ENCODE measurements around the gene GALNT17. TPM values are rescaled to one million over a fixed set of nuclear protein-coding genes. Genes with fewer than 3 reads are reported as not detected.

GALNT17 gene
- polyA plus RNA-seq, 1 donor (not counting 4 experiments of a cell fraction or from before 2014, with no cell fraction given) = not detected

DNA sequence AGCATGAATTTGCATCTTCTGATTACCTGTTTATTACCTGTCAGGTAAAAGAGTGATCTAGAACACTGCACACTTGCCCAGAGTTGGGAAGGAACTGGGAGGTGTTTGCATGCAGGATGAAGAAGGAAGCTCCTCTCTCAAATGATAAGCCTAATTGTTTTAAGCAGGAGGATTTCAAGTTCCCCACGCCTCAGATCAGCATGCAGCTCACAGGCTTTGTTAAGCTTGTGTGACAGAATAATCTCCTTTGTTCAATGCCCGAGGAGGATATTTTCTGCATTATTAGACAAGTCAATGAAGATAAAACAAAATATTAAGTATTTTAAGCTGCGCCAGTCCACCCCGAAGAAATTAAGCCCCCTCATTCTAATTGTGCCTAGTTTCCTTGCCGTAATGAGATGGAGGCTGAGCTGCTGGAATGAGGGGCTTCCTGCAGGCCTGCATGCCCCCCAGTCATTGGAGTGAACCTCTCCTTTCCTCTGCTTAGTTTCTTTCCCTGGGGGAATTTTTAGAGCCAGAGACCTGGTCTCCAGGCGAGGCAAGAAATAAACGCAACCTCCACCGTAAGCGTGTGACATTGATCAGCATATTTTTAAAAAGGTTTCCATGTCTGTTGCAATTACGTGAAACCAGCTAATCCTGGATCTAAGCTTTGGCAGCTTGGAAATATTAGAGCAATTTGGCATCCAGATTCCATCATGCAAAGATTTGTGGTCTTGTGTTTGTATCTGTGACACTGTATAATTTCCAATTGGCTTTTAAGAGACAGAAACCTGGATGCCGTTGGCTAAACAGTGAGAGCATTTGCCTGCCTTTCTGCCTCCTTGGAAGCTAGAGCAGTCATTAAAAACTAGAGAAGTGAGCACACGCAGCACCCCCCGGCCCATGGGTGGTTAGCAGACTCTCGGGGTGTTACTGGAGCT lies 376.0 kb downstream of the GALNT17 start:
- no peak for TF ChIP-seq EZH2 (IDR thresholded peaks at IDR 0.05; ENCODE audit: low read length)
- TF ChIP-seq, protein P1, sequence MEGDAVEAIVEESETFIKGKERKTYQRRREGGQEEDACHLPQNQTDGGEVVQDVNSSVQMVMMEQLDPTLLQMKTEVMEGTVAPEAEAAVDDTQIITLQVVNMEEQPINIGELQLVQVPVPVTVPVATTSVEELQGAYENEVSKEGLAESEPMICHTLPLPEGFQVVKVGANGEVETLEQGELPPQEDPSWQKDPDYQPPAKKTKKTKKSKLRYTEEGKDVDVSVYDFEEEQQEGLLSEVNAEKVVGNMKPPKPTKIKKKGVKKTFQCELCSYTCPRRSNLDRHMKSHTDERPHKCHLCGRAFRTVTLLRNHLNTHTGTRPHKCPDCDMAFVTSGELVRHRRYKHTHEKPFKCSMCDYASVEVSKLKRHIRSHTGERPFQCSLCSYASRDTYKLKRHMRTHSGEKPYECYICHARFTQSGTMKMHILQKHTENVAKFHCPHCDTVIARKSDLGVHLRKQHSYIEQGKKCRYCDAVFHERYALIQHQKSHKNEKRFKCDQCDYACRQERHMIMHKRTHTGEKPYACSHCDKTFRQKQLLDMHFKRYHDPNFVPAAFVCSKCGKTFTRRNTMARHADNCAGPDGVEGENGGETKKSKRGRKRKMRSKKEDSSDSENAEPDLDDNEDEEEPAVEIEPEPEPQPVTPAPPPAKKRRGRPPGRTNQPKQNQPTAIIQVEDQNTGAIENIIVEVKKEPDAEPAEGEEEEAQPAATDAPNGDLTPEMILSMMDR (optimal IDR thresholded peaks at IDR 0.05 in 1 of 3, IDR thresholded peaks at IDR 0.05 in 1 of 3, conservative IDR thresholded peaks at IDR 0.05 in 1 of 3; ENCODE audit: extremely low read depth in 1 of 3, insufficient read depth in 2 of 3, low read length in 3 of 3) = no peak
- Histone ChIP-seq H3K27me3 (ENCODE audit: control insufficient read depth, extremely low read depth, insufficient read depth, low read length) (no peaks in the 10 kb centered on the region), H3K4me3 (ENCODE audit: control insufficient read depth in 2 of 3, extremely low read depth in 1 of 3, insufficient read depth in 2 of 3, low read depth in 1 of 3, low read length in 3 of 3) (no peak overlapping the region), H3K79me2 (ENCODE audit: control insufficient read depth, insufficient read depth, low read length) (no peaks in the 10 kb centered on the region), H3K4me2 (ENCODE audit: control insufficient read depth, extremely low read depth, insufficient read depth, low read depth, low read length) (no peak overlapping the region), H3K4me1 (ENCODE audit: control insufficient read depth, extremely low read depth, insufficient read depth, low read length) (no peaks in the 10 kb centered on the region), H3K9me1 (ENCODE audit: control insufficient read depth, extremely low read depth, insufficient read depth, low read length) (no peaks in the 10 kb centered on the region), H3K9me3 (ENCODE audit: control insufficient read depth, low read depth, low read length) (no peaks in the 10 kb centered on the region), H3K27ac (ENCODE audit: control insufficient read depth, insufficient read depth, low read length) (no peak overlapping the region), H3K36me3 (ENCODE audit: control insufficient read depth in 2 of 2, extremely low read depth in 1 of 2, insufficient read depth in 2 of 2, low read length in 2 of 2) (no peaks in the 10 kb centered on the region), H3K9ac (ENCODE audit: control insufficient read depth, extremely low read depth, insufficient read depth, low read length) (no peak overlapping the region), H2AFZ (ENCODE audit: control insufficient read depth, low read length) (no peak overlapping the region), H4K20me1 (ENCODE audit: control insufficient read depth, extremely low read depth, insufficient read depth, low read length) (no peaks in the 10 kb centered on the region)
- dilution Hi-C loops (cut with MboI; ENCODE audit: extremely low pct_ligation_motif_present, low sequenced_read_pairs) = no loop called here
- DNase-seq (ENCODE audit: low read depth, low spot score) = no peak
- FAIRE-seq = no peak

DNA sequence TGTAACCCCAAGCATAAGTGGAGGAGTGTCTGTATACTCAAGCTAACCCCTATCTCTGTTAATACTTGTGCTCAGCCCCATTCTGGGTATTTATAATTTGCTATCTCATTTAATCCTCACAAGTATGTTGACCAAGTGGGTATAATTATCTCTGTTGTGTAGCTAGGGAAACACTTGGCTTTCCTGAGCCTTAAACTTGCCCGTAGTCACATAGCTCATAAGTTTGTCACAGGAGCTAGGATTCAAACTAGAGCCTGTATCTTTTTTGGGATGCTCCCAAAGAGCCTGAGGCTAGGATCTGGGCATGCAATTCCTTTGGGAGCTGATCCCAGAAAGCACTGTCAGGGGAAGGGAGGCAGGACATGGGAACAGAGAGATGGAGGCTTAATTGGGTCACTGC lies 377.4 kb downstream of the GALNT17 start:
- Histone ChIP-seq H3K27ac (ENCODE audit: control insufficient read depth, insufficient read depth, low read length) (no peak overlapping the region), H3K27me3 (ENCODE audit: control insufficient read depth, extremely low read depth, insufficient read depth, low read length) (no peaks in the 10 kb centered on the region), H3K9me3 (ENCODE audit: control insufficient read depth, low read depth, low read length) (no peaks in the 10 kb centered on the region), H3K4me1 (ENCODE audit: control insufficient read depth, extremely low read depth, insufficient read depth, low read length) (no peaks in the 10 kb centered on the region), H2AFZ (ENCODE audit: control insufficient read depth, low read length) (no peak overlapping the region), H3K36me3 (ENCODE audit: control insufficient read depth in 2 of 2, extremely low read depth in 1 of 2, insufficient read depth in 2 of 2, low read length in 2 of 2) (no peaks in the 10 kb centered on the region), H3K4me3 (ENCODE audit: control insufficient read depth in 2 of 3, extremely low read depth in 1 of 3, insufficient read depth in 2 of 3, low read depth in 1 of 3, low read length in 3 of 3) (no peak overlapping the region), H3K9me1 (ENCODE audit: control insufficient read depth, extremely low read depth, insufficient read depth, low read length) (no peaks in the 10 kb centered on the region), H3K79me2 (ENCODE audit: control insufficient read depth, insufficient read depth, low read length) (no peaks in the 10 kb centered on the region), H4K20me1 (ENCODE audit: control insufficient read depth, extremely low read depth, insufficient read depth, low read length) (no peaks in the 10 kb centered on the region), H3K9ac (ENCODE audit: control insufficient read depth, extremely low read depth, insufficient read depth, low read length) (no peak overlapping the region), H3K4me2 (ENCODE audit: control insufficient read depth, extremely low read depth, insufficient read depth, low read depth, low read length) (no peak overlapping the region)
- dilution Hi-C loops (cut with MboI; ENCODE audit: extremely low pct_ligation_motif_present, low sequenced_read_pairs) = no loop called here
- TF ChIP-seq, protein P1 (optimal IDR thresholded peaks at IDR 0.05 in 1 of 3, IDR thresholded peaks at IDR 0.05 in 1 of 3, conservative IDR thresholded peaks at IDR 0.05 in 1 of 3; ENCODE audit: extremely low read depth in 1 of 3, insufficient read depth in 2 of 3, low read length in 3 of 3) = no peak
- no peak for TF ChIP-seq EZH2 (IDR thresholded peaks at IDR 0.05; ENCODE audit: low read length)
- no peak for FAIRE-seq
- DNase-seq (ENCODE audit: low read depth, low spot score) = no peak
